22Rv1 (cell line): ENCODE data around the gene ZBED4.

Experiments
- ZFX ChIP-seq: fragments of 450-650 bp; IDR thresholded peaks from 2 replicates; pipeline ENCODE4 v1.6.1; 2017; ENCODE audit warnings: antibody characterized with exemption, borderline replicate concordance
- TF ChIP-seq, protein P1 (sequence below): fragments of 450-650 bp; IDR thresholded peaks from 2 replicates; pipeline ENCODE4 v1.5.1; 2017; ENCODE audit warnings: mild to moderate bottlenecking

DNA sequence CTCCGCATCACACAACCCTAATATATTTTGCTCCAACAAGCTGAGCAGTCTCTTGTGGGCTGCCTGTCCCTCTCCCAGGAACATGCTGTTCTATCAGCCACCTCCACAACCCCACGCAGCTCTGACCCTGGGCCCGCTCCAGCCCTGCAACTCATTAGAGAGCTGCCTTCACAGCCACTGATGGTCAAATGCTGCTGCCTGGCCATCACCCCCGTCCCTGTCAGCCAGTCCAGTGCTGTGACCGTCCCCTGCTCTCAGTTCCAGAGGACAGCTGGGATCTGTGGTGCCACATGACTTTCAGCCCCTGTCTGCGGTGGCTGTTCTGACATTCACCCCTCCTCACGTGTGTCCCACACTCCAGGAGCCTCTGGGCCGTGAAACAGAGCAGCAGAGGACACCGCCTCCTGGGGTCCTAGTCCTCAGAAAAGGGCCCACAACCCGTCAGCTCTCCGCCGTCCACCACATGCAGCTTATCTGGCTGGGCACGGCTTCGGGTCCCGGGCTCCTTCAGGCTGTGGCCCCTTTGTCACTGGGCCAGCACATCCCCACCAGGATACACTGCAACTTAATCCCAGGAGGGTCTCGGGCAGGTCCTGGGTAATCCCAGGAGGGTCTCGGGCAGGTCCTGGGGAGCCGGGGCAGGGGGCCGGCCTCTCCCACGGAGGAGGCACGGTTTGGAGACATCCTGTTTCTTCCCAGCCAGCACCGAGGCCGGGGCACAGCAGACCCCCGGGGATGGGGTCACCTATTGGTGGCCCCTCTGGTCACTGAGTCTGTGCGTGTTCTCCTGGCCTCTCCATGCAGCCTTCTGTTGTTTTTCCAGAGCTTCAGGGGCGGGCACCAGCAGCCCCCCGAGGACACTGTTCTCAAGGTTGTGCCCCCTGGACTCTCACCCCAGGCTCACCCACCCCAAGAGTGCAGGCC is 79.9 kb downstream of the ZBED4 start:
- TF ChIP-seq, protein P1, sequence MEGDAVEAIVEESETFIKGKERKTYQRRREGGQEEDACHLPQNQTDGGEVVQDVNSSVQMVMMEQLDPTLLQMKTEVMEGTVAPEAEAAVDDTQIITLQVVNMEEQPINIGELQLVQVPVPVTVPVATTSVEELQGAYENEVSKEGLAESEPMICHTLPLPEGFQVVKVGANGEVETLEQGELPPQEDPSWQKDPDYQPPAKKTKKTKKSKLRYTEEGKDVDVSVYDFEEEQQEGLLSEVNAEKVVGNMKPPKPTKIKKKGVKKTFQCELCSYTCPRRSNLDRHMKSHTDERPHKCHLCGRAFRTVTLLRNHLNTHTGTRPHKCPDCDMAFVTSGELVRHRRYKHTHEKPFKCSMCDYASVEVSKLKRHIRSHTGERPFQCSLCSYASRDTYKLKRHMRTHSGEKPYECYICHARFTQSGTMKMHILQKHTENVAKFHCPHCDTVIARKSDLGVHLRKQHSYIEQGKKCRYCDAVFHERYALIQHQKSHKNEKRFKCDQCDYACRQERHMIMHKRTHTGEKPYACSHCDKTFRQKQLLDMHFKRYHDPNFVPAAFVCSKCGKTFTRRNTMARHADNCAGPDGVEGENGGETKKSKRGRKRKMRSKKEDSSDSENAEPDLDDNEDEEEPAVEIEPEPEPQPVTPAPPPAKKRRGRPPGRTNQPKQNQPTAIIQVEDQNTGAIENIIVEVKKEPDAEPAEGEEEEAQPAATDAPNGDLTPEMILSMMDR, result no peak
- no peak for TF ChIP-seq ZFX
